Peyer's patch (tissue), 4 donors: ENCODE data around the gene CYTH3. TPM values are rescaled to one million over a fixed set of nuclear protein-coding genes. Genes with fewer than 3 reads are reported as not detected.

Experiments used
- DNase-seq, 3 donors: peaks; one replicate each; pipeline ENCODE4 v3.0.0-alpha.2; 2017 to 2019
- H3K27ac ChIP-seq, 4 donors: fragments of 200-600 bp; sonication (generic); one replicate each; pipeline ENCODE4 v1.5.1; 2016 to 2019
- H3K27me3 ChIP-seq, 2 donors: fragments of 200-600 bp; sonication (generic); one replicate each; pipeline ENCODE4 v1.5.1; 2019
- H3K36me3 ChIP-seq, 3 donors: fragments of 200-600 bp; sonication (generic); one replicate each; pipeline ENCODE4 v1.5.1; 2016 to 2019
- H3K4me1 ChIP-seq, 4 donors: fragments of 200-600 bp; sonication (generic); one replicate each; pipeline ENCODE4 v1.5.1; 2016 to 2019
- H3K4me3 ChIP-seq, 4 donors: fragments of 200-600 bp; sonication (generic); 1 replicate in 3 of 4; 2 replicates in 1 of 4; pipeline ENCODE4 v1.5.1; 2016 to 2019; ENCODE audit warnings: mild to moderate bottlenecking in 1 of 4
- H3K9me3 ChIP-seq, 4 donors: fragments of 200-600 bp; sonication (generic); one replicate each; pipeline ENCODE4 v1.5.1; 2016 to 2019; ENCODE audit warnings: mild to moderate bottlenecking in 1 of 4
- CTCF ChIP-seq, 6 experiments: fragments of 450-650 bp in 4 of 6; fragments of 200-600 bp in 2 of 6; sonication (generic) in 1 of 6; IDR thresholded peaks; one replicate each; pipeline ENCODE4 v1.5.1; 2017 to 2019; ENCODE audit warnings: antibody characterized with exemption in 6 of 6, mild to moderate bottlenecking in 3 of 6, moderate library complexity in 1 of 6
- POLR2A ChIP-seq, 2 donors: fragments of 450-650 bp; IDR thresholded peaks; one replicate each; pipeline ENCODE4 v1.5.1; 2017; ENCODE audit warnings: antibody characterized with exemption in 2 of 2, mild to moderate bottlenecking in 2 of 2, moderate library complexity in 2 of 2
- total RNA-seq, 4 donors: library from RNA; depleted of rRNA; stranded (reverse); fragments of >200 nt; gene quantifications; one replicate each; pipeline ENCODE4 v1.1.0, GENCODE V29; 2016

The CYTH3 gene
- total RNA-seq, 4 donors from 2014 or later = 19.0 to 70.7 (median 45.6) TPM

GRCh38 chr7:6273380-6273837 is 985 bp upstream of the CYTH3 start:
- no peak for TF ChIP-seq CTCF (IDR thresholded peaks at IDR 0.05)
- no peak for TF ChIP-seq POLR2A (IDR thresholded peaks at IDR 0.05)
- Histone ChIP-seq H3K4me3 (no peak overlapping the region), H3K27ac (peak overlapping the region in 3 of 4 donors; percentile 82 to 89 (median 88)), H3K9me3 (no peaks in the 10 kb centered on the region), H3K4me1 (peaks cover 0 to 43% (median 5%) of the 10 kb centered on the region in 4 donors), H3K36me3 (no peaks in the 10 kb centered on the region), H3K27me3 (no peaks in the 10 kb centered on the region)
- DNase-seq = peak; percentile 22 to 82 (median 80)

GRCh38 chr7:6271694-6272440 is 557 bp downstream of the CYTH3 start:
- Histone ChIP-seq H3K27me3 (no peaks in the 10 kb centered on the region), H3K9me3 (no peaks in the 10 kb centered on the region), H3K27ac (peak overlapping the region; percentile 78 to 89 (median 85)), H3K4me1 (peaks cover 0 to 54% (median 5%) of the 10 kb centered on the region in 4 donors), H3K36me3 (no peaks in the 10 kb centered on the region), H3K4me3 (peak overlapping the region; percentile 82 to 99 (median 86))
- TF ChIP-seq CTCF (IDR thresholded peaks at IDR 0.05) (no peak), POLR2A (IDR thresholded peaks at IDR 0.05) (no peak)
- peak; percentile 16 to 60 (median 49) for DNase-seq

- DNase-seq = peak; percentile 42 to 74 (median 63)
- no peak for TF ChIP-seq POLR2A (IDR thresholded peaks at IDR 0.05)
- peak; percentile 12 to 54 (median 44) for TF ChIP-seq CTCF (IDR thresholded peaks at IDR 0.05)
- peak overlapping the region; percentile 82 to 99 (median 86) for H3K4me3 ChIP-seq
- H3K27me3 ChIP-seq = no peaks in the 10 kb centered on the region
- H3K27ac ChIP-seq = peak overlapping the region in 2 of 4 donors; percentile 88 to 89
- H3K9me3 ChIP-seq = no peaks in the 10 kb centered on the region
- no peaks in the 10 kb centered on the region for H3K36me3 ChIP-seq
- H3K4me1 ChIP-seq = peaks cover 0 to 54% (median 5%) of the 10 kb centered on the region in 4 donors
These were observed 1.3 kb downstream of the CYTH3 start for GRCh38 chr7:6271060-6271658.

- Histone ChIP-seq H3K9me3 (no peaks in the 10 kb centered on the region), H3K4me3 (peak overlapping the region in 1 of 4 donors; percentile 8), H3K27me3 (no peaks in the 10 kb centered on the region), H3K4me1 (peaks cover 0 to 54% (median 5%) of the 10 kb centered on the region in 4 donors), H3K36me3 (no peaks in the 10 kb centered on the region), H3K27ac (peak overlapping the region in 2 of 4 donors; percentile 73 to 76)
- TF ChIP-seq POLR2A (IDR thresholded peaks at IDR 0.05) (no peak), CTCF (IDR thresholded peaks at IDR 0.05) (no peak)
- no peak for DNase-seq
These were observed 2.9 kb downstream of the CYTH3 start for GRCh38 chr7:6269527-6269926.

- Histone ChIP-seq H3K36me3 (no peaks in the 10 kb centered on the region), H3K4me1 (peaks cover 0 to 53% (median 5%) of the 10 kb centered on the region in 4 donors), H3K4me3 (peak overlapping the region in 1 of 4 donors; percentile 8), H3K27me3 (no peaks in the 10 kb centered on the region), H3K9me3 (no peaks in the 10 kb centered on the region), H3K27ac (peak overlapping the region in 3 of 4 donors; percentile 33 to 76 (median 73))
- no peak for TF ChIP-seq CTCF (IDR thresholded peaks at IDR 0.05)
- no peak for TF ChIP-seq POLR2A (IDR thresholded peaks at IDR 0.05)
- peak in 2 of 3 donors; percentile 53 to 68 for DNase-seq
These were observed 3.5 kb downstream of the CYTH3 start for GRCh38 chr7:6268907-6269306.
